Cardiac fibroblast (primary cell): ENCODE results near the gene FADS3.

Experiments used
- DNase-seq, 2 donors: peaks; one replicate each; pipeline versions ENCODE4 v3.0.0 to v3.0.0-alpha.2; 2010; ENCODE audit warnings: low read depth in 2 of 2
- H3K4me3 ChIP-seq, 2 donors: replicated peaks in 1 of 2; 1 replicate in 1 of 2; 2 replicates in 1 of 2; pipeline ENCODE4 v1.5.1; 2011; ENCODE audit warnings: low read depth in 2 of 2, low read length in 2 of 2, mild to moderate bottlenecking in 2 of 2, moderate library complexity in 1 of 2
- CTCF ChIP-seq: IDR thresholded peaks from one replicate; pipeline ENCODE4 v1.5.1; 2011; ENCODE audit warnings: low read depth, mild to moderate bottlenecking, low read length, inconsistent platforms

Gene FADS3

DNA sequence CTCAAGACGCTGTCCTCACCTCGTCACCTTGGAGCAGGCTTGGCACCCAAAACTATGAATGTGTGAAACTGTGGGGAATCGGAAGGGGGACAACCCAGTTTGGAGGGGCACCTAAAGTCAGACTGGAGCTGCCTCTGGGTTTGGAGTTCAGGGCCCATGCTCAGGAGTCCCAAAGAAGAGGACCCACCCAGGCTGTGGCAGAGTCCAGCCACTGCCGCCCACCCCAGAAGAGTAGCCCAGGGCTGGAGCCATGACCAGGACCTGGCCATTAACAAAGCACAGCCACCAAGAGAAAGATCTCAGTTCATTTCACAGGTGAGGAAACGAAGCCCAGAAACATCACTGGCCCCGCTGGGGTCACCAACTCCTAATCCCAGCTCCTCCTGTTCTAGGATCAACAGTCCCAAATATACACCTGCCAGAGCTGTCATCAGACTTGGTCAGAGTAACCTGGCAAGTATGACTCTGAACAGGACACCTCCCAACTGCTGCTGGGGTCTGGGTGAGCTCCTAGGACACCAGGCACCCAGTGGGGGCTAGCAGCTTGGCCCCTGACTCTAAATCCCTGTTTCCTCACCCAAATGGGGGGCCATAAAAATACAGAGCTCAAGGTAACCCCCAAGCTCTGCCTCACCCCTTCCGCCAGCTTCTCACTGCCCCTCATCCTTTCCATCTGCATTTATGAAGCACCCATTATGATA lies 23.3 kb upstream of the FADS3 start:
- no peak for TF ChIP-seq CTCF
- H3K4me3 ChIP-seq: no peak overlapping the region

DNA sequence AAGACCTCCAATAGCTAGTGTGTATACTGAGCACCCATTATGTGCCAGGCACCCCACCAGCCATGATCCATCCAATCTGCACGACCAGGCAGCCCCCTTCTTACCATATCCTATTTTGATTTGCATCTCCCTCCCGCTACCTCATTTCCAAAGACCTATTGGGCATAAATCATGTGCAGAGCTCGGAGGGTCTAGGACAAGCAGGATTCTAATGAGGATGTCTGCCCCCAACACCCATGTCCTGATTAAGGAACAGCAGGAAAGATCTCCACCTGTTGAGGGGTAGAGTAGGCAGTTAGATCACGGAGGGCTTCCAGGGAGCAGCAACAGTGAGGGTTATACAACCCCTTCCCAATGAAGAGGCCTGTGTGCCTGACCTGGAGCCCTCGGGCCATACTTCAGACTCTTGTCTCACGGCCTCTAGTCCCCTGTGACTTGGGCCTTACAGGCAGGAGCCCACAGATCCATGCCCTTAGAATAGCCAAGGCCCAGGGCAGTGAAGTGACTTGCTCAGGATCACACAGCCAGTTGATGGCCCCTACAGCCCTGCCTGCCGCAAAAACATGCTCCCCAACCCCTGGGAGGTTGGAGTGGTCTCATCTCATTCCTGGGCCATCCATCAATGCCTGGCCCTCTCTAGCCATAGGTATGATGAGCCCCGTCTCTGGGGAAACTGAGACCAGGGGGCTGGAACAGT lies 22.5 kb upstream of the FADS3 start:
- no peak for DNase-seq
- H3K4me3 ChIP-seq: no peak overlapping the region
- TF ChIP-seq CTCF: no peak

More for the DNA sequence above, 23.3 kb upstream of the FADS3 start:
- no peak for DNase-seq

GRCh38 chr11:61912991-61913698 lies 21.8 kb upstream of the FADS3 start:
- no peak for TF ChIP-seq CTCF
- no peak overlapping the region for H3K4me3 ChIP-seq
- no peak for DNase-seq

GRCh38 chr11:61912530-61912898 lies 21.2 kb upstream of the FADS3 start:
- H3K4me3 ChIP-seq: no peak overlapping the region
- DNase-seq: no peak

DNA sequence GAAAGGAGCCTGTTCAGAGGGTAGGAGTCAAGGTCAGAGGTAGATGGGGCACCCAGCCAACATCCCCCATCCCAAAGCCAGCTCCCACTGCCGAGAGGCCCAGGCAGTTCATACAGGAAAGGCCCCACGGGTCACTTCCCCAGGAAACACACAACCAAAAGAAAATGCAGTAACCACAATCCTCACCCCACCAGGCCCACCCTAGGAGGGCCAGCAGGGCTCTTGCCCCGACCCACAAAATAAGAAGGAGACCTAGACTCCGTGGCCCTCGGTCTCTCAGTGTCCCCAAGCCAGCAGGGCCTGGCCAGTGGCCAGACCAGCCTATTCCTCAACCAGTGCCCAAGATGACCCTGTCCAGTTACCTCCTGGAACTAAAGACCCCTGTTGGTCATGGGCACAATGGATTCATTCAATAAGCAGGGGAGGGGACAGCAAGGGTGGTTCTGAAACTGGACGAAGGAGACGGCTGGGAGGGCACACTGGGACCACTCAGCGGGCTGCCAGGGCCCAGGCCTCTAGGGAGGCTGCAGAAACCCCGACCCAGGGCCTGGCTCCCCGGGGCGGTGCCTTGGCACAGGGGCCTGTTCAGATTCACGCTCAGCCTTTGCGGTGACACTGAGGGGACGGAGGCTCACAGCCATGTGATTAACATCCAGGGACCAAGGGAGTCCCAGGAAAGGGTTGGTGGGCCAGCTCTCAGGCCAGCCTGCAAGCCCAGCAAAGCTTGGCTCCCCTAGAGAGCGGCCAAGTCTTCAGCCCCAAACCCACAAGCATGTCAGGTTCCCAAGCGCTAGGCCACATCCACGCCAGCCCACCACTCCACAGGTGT lies 20.6 kb upstream of the FADS3 start:
- no peak for DNase-seq

More at GRCh38 chr11:61912530-61912898, 21.2 kb upstream of the FADS3 start:
- no peak for TF ChIP-seq CTCF

More for the DNA sequence above, 20.6 kb upstream of the FADS3 start:
- no peak for TF ChIP-seq CTCF
- H3K4me3 ChIP-seq: no peak overlapping the region
